Thoracic aorta endothelial cell (primary cell): ENCODE measurements around the gene SLC26A6. TPM values are rescaled to one million over a fixed set of nuclear protein-coding genes. Genes with fewer than 3 reads are reported as not detected.

Experiments used
- small RNA-seq: library from RNA; depleted of rRNA; stranded (forward); fragments of <200 nt; gene quantifications from one replicate; pipeline ENCODE3, GENCODE V24; 2012
- total RNA-seq: library from RNA; depleted of rRNA; stranded (reverse); fragments of >200 nt; gene quantifications from 2 replicates; pipeline ENCODE4 v1.2.3, GENCODE V29; 2012

The SLC26A6 gene
- 15.3 and 21.5 TPM in 2 replicates for total RNA-seq

GRCh38 chr3:48635222-48636021 is at the start of gene SLC26A6:
Gene SLC26A6, minus strand, starts transcription at chr3:48635461. Its CDS starts 68 bp downstream, at chr3:48635393.

GRCh38 chr3:48662753-48663488 is 27.7 kb upstream of the SLC26A6 start, which contains the start of gene CELSR3:
Gene CELSR3, minus strand, starts transcription at chr3:48662886. Its CDS starts 252 bp downstream, at chr3:48662634.

GRCh38 chr3:48621461-48621869 is 13.8 kb downstream of the SLC26A6 start, which contains the start of gene TMEM89:
Gene TMEM89, minus strand, starts transcription at chr3:48621769. Its CDS starts 13 bp downstream, at chr3:48621756.

GRCh38 chr3:48609088-48610005 is 25.9 kb downstream of the SLC26A6 start, which contains the start of gene UQCRC1:
Gene UQCRC1, minus strand, starts transcription at chr3:48609646. Its CDS starts 26 bp downstream, at chr3:48609620.

GRCh38 chr3:48595075-48595525 is 40.2 kb downstream of the SLC26A6 start, which contains the start of gene COL7A1:
Gene COL7A1, minus strand, starts transcription at chr3:48595329. Its CDS starts 170 bp downstream, at chr3:48595159.

Small RNAs within 50 kb of the gene (small RNA-seq; reads per million reads assigned to genes)
- gene AC141002.1 = not detected

Other genes with a start within 250 kb of the SLC26A6 start
- 25.5 and 26.7 TPM in 2 replicates for gene PLXNB1, start 205.4 kb downstream of the SLC26A6 start, total RNA-seq
- gene CCDC51, start 195.3 kb downstream of the SLC26A6 start, total RNA-seq = 11.2 and 13.1 TPM in 2 replicates
- 317 and 433 TPM in 2 replicates for gene TMA7, start 195.2 kb downstream of the SLC26A6 start, total RNA-seq
- 13.1 and 13.6 TPM in 2 replicates for gene ATRIP, start 188.7 kb downstream of the SLC26A6 start, total RNA-seq
- 94.9 and 124 TPM in 2 replicates for gene SHISA5, start 131.3 kb downstream of the SLC26A6 start, total RNA-seq
- 2.8 and 4.5 TPM in 2 replicates for gene PFKFB4, start 78.7 kb downstream of the SLC26A6 start, total RNA-seq
- not detected in 2 replicates for gene UCN2, start 71.7 kb downstream of the SLC26A6 start, total RNA-seq
- gene COL7A1, start 40.1 kb downstream of the SLC26A6 start, total RNA-seq = 0.13 and 0.14 TPM in 2 replicates
- 276 and 300 TPM in 2 replicates for gene UQCRC1, start 25.8 kb downstream of the SLC26A6 start, total RNA-seq
- not detected in 2 replicates for gene TMEM89, start 13.7 kb downstream of the SLC26A6 start, total RNA-seq
- gene CELSR3, start 27.4 kb upstream of the SLC26A6 start, total RNA-seq = 0.27 and 0.29 TPM in 2 replicates
- 10.9 and 11.0 TPM in 2 replicates for gene NCKIPSD, start 50.5 kb upstream of the SLC26A6 start, total RNA-seq
- gene IP6K2, start 81.8 kb upstream of the SLC26A6 start, total RNA-seq = 47.9 and 57.8 TPM in 2 replicates
- 89.0 and 89.9 TPM in 2 replicates for gene PRKAR2A, start 212.4 kb upstream of the SLC26A6 start, total RNA-seq